ENCODE measurements around the gene TINAGL1.

- TF ChIP-seq, protein P1, sequence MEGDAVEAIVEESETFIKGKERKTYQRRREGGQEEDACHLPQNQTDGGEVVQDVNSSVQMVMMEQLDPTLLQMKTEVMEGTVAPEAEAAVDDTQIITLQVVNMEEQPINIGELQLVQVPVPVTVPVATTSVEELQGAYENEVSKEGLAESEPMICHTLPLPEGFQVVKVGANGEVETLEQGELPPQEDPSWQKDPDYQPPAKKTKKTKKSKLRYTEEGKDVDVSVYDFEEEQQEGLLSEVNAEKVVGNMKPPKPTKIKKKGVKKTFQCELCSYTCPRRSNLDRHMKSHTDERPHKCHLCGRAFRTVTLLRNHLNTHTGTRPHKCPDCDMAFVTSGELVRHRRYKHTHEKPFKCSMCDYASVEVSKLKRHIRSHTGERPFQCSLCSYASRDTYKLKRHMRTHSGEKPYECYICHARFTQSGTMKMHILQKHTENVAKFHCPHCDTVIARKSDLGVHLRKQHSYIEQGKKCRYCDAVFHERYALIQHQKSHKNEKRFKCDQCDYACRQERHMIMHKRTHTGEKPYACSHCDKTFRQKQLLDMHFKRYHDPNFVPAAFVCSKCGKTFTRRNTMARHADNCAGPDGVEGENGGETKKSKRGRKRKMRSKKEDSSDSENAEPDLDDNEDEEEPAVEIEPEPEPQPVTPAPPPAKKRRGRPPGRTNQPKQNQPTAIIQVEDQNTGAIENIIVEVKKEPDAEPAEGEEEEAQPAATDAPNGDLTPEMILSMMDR (IDR thresholded peaks at IDR 0.05) = no peak
- TF ChIP-seq EP300 (IDR thresholded peaks at IDR 0.05; ENCODE audit: low read depth) = no peak
- no peak for TF ChIP-seq POLR2A (IDR thresholded peaks at IDR 0.05)
Measured at GRCh38 chr1:31600641-31601040, 24.3 kb downstream of the TINAGL1 start.
